Thyroid gland (tissue), 4 donors: ENCODE results near the gene TNFSF9. TPM values are rescaled to one million over a fixed set of nuclear protein-coding genes. Genes with fewer than 3 reads are reported as not detected.

Experiments used
- DNase-seq, 2 donors: peaks; one replicate each; pipeline ENCODE4 v3.0.0-alpha.2; 2019
- H3K27ac ChIP-seq, 3 donors: fragments of 200-600 bp; sonication (generic); 1 replicate in 2 of 3; 2 replicates in 1 of 3; pipeline ENCODE4 v1.5.1; 2016 to 2019; ENCODE audit warnings: mild to moderate bottlenecking in 1 of 3, moderate library complexity in 1 of 3
- H3K27me3 ChIP-seq: fragments of 200-600 bp; sonication (generic); one replicate; pipeline ENCODE4 v1.5.1; 2019
- H3K36me3 ChIP-seq, 2 donors: fragments of 200-600 bp; sonication (generic); one replicate each; pipeline ENCODE4 v1.5.1; 2016 to 2019
- H3K4me1 ChIP-seq, 2 donors: fragments of 200-600 bp; sonication (generic); one replicate each; pipeline ENCODE4 v1.5.1; 2017 to 2019
- H3K4me3 ChIP-seq, 3 donors: fragments of 200-600 bp; sonication (generic); replicated peaks in 1 of 3; 1 replicate in 2 of 3; 2 replicates in 1 of 3; pipeline ENCODE4 v1.5.1; 2016; ENCODE audit warnings: mild to moderate bottlenecking in 1 of 3
- H3K9me3 ChIP-seq: fragments of 200-600 bp; sonication (generic); one replicate; pipeline ENCODE4 v1.5.1; 2017
- POLR2A ChIP-seq, 2 donors: fragments of 450-650 bp; IDR thresholded peaks; one replicate each; pipeline ENCODE4 v1.6.1; 2017; ENCODE audit warnings: antibody characterized with exemption in 2 of 2, mild to moderate bottlenecking in 2 of 2, moderate library complexity in 1 of 2
- WGBS, 2 donors: methylation state at CpG; one replicate each; pipeline ENCODE4 v1.1.5; 2017; 5-methylcytosine and 5-hydroxymethylcytosine counted together
- intact Hi-C: fragments of 100-400 bp; cut with DNase I; formaldehyde crosslinking; loops from one replicate; pipeline ENCODE4 v1.15.1; 2023
- total RNA-seq, 4 donors: library from RNA; depleted of rRNA; stranded (reverse); fragments of >200 nt; gene quantifications; one replicate each; pipeline ENCODE4 v1.2.3, GENCODE V29; 2016
- TF ChIP-seq, protein P1 (sequence below), 6 experiments: fragments of 200-600 bp in 3 of 6; fragments of 450-650 bp in 3 of 6; sonication (generic) in 3 of 6; IDR thresholded peaks; one replicate each; pipeline ENCODE4 v1.5.1; 2016 to 2019; ENCODE audit warnings: antibody characterized with exemption in 6 of 6, mild to moderate bottlenecking in 2 of 6, inconsistent platforms in 1 of 6, moderate library complexity in 1 of 6

The TNFSF9 gene
- total RNA-seq, 4 donors from 2014 or later, result 0.45 to 0.54 TPM; not detected in 2

- H3K27me3 ChIP-seq, result no peaks in the 10 kb centered on the region
- no peaks in the 10 kb centered on the region for H3K36me3 ChIP-seq
- WGBS, 2 donors, result 57 to 63% methylated on average over 4 of the region's 4 CpGs
- intact Hi-C loops, result no loop called here
- no peaks in the 10 kb centered on the region for H3K4me1 ChIP-seq
- H3K9me3 ChIP-seq, result no peaks in the 10 kb centered on the region
- peak in 1 of 2 donors; percentile 8 for DNase-seq
- H3K27ac ChIP-seq, result no peak overlapping the region
- TF ChIP-seq, protein P1, sequence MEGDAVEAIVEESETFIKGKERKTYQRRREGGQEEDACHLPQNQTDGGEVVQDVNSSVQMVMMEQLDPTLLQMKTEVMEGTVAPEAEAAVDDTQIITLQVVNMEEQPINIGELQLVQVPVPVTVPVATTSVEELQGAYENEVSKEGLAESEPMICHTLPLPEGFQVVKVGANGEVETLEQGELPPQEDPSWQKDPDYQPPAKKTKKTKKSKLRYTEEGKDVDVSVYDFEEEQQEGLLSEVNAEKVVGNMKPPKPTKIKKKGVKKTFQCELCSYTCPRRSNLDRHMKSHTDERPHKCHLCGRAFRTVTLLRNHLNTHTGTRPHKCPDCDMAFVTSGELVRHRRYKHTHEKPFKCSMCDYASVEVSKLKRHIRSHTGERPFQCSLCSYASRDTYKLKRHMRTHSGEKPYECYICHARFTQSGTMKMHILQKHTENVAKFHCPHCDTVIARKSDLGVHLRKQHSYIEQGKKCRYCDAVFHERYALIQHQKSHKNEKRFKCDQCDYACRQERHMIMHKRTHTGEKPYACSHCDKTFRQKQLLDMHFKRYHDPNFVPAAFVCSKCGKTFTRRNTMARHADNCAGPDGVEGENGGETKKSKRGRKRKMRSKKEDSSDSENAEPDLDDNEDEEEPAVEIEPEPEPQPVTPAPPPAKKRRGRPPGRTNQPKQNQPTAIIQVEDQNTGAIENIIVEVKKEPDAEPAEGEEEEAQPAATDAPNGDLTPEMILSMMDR (IDR thresholded peaks at IDR 0.05), result no peak
- no peak for TF ChIP-seq POLR2A (IDR thresholded peaks at IDR 0.05)
- no peak overlapping the region for H3K4me3 ChIP-seq
These were observed 41.4 kb downstream of the TNFSF9 start for GRCh38 chr19:6572217-6572616.

DNA sequence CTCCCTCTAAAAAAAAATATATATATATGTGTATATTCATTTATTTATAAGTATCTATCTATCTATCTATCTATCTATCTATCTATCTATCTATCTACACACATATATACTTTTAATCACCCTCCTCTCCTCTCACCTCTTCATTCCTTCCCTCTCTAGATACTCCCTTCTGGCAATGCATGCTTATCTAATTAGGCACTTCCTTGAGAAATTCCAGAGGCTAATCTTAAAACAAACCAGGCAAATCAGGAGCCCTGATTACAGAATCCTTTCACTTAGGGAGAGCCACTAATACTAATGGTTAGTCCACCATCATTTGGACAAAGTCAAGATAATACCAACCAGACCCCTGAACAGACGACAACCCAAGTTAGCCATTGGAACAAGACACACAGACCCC, 42.5 kb downstream of the TNFSF9 start:
- H3K4me1 ChIP-seq, result no peaks in the 10 kb centered on the region
- intact Hi-C loops, result no loop called here
- no peaks in the 10 kb centered on the region for H3K9me3 ChIP-seq
- DNase-seq, result no peak
- TF ChIP-seq POLR2A (IDR thresholded peaks at IDR 0.05), result no peak
- TF ChIP-seq, protein P1 (IDR thresholded peaks at IDR 0.05), result no peak
- H3K4me3 ChIP-seq, result no peak overlapping the region
- no peaks in the 10 kb centered on the region for H3K27me3 ChIP-seq
- no peak overlapping the region for H3K27ac ChIP-seq
- 29 to 57% methylated on average over 1 of the region's 1 CpG for WGBS, 2 donors
- H3K36me3 ChIP-seq, result no peaks in the 10 kb centered on the region

DNA sequence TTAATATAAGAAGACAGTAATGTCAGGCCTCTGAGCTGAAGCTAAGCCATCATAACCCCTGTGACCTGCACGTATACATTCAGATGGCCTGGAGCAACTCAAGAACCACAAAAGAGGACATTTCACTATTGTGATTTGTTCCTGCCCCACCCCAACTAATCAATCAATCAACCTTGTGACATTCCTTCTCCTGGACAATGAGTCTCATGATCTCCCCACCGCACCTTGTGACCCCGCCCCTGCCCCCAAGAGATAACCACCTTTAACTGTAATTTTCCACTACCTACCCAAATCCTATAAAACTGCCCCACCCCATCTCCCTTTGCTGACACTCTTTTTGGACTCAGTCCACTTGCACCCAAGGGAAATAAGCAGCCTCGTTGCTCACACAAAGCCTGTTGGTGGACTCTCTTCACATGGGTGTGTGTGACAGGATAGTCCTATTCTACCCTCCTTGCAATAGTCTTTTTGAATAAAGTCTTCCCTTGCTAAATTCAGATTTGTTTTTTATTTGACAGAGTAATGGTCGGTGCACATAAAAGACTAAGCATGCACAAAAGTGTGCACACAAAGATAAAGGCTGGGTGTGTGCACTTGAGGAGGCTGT, 46.1 kb downstream of the TNFSF9 start:
- H3K4me3 ChIP-seq, result no peak overlapping the region
- no peaks in the 10 kb centered on the region for H3K4me1 ChIP-seq
- intact Hi-C loops, result no loop called here
- DNase-seq, result no peak
- H3K27me3 ChIP-seq, result no peaks in the 10 kb centered on the region
- H3K36me3 ChIP-seq, result no peaks in the 10 kb centered on the region
- WGBS, 2 donors, result 76 to 80% methylated on average over 5 of the region's 5 CpGs
- H3K27ac ChIP-seq, result no peak overlapping the region
- no peaks in the 10 kb centered on the region for H3K9me3 ChIP-seq
- no peak for TF ChIP-seq POLR2A (IDR thresholded peaks at IDR 0.05)
- TF ChIP-seq, protein P1 (IDR thresholded peaks at IDR 0.05), result no peak

DNA sequence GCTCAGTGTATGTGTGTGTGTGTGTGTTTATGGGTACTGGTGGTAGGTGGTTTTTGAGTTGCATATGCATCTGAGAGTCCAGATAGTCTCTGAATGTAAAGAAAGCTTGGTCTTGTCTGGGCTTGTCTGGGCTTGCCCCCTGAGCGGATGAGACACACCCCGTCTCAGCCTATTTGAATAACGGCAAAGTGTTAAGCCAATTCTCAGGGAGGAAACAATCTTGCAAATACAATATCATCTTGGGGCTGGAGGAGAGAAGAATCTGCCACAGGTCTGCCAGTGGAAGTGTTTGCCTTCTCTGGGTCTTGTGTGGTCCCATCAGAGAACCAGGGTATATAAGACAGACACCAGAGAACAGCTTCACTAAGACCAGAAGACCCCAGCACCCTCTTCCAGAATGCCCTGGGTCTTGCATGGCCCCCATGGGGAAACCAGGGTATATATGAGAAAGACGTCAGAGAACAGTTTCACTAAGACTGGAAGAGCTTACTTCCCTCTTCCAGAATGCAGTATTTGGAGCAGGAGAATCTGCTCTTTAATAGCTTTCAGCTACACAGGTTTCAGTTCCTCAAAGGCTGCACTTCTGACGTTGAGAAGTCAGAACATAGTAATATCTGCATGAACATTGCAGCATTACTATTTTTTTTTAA, 46.8 kb downstream of the TNFSF9 start:
- TF ChIP-seq, protein P1 (IDR thresholded peaks at IDR 0.05), result no peak
- TF ChIP-seq POLR2A (IDR thresholded peaks at IDR 0.05), result no peak
- intact Hi-C loops, result no loop called here
- no peaks in the 10 kb centered on the region for H3K4me1 ChIP-seq
- H3K27me3 ChIP-seq, result no peaks in the 10 kb centered on the region
- WGBS, 2 donors, result 79 to 82% methylated on average over 5 of the region's 5 CpGs
- H3K27ac ChIP-seq, result no peak overlapping the region
- DNase-seq, result no peak
- no peaks in the 10 kb centered on the region for H3K9me3 ChIP-seq
- no peak overlapping the region for H3K4me3 ChIP-seq
- no peaks in the 10 kb centered on the region for H3K36me3 ChIP-seq

- H3K27ac ChIP-seq, result no peak overlapping the region
- H3K4me1 ChIP-seq, result no peaks in the 10 kb centered on the region
- H3K36me3 ChIP-seq, result no peaks in the 10 kb centered on the region
- TF ChIP-seq, protein P1 (IDR thresholded peaks at IDR 0.05), result no peak
- TF ChIP-seq POLR2A (IDR thresholded peaks at IDR 0.05), result no peak
- no peaks in the 10 kb centered on the region for H3K9me3 ChIP-seq
- 84 to 85% methylated on average over 7 of the region's 7 CpGs for WGBS, 2 donors
- no peak for DNase-seq
- no peak overlapping the region for H3K4me3 ChIP-seq
- intact Hi-C loops, result no loop called here
- no peaks in the 10 kb centered on the region for H3K27me3 ChIP-seq
These were observed 48.8 kb downstream of the TNFSF9 start for GRCh38 chr19:6579450-6580178.
